ENCODE results near the gene UBE3A. TPM values are rescaled to one million over a fixed set of nuclear protein-coding genes. Genes with fewer than 3 reads are reported as not detected.
"Not testable (repeated sequence)": the region's sequence is repeated elsewhere in the genome, so short reads cannot be mapped to it uniquely, and the experiment has no call there.

The UBE3A gene
- total and polyA plus RNA-seq, 8 donors = 8.9 to 48.9 (median 39.0) TPM

DNA sequence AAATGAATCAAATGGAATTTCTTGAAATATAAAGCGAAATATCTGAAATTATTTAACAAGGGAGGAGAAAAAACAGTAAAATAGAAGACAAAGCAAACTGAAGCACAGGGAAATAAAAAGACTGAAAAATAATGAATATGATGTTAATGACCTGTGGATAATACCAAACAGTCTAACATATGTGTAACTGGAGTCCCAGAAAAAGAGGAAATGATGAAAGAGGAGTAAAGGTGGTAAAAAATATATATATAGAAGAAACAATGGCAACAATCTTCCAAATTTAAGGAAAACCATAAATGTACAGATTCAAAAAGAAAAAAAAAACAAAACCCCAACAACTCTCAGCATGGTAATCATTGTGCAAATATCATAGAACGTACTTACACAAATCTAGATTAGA, 21.2 kb downstream of the UBE3A start:
- H3K4me1 ChIP-seq = no peaks in the 10 kb centered on the region
- H3K36me3 ChIP-seq = no peaks in the 10 kb centered on the region
- 84 to 87% methylated on average over 2 of the region's 2 CpGs for WGBS, 2 donors
- H3K4me3 ChIP-seq = no peak overlapping the region
- H3K27me3 ChIP-seq = no peaks in the 10 kb centered on the region
- no peak overlapping the region for H3K27ac ChIP-seq
- TF ChIP-seq, protein P1, sequence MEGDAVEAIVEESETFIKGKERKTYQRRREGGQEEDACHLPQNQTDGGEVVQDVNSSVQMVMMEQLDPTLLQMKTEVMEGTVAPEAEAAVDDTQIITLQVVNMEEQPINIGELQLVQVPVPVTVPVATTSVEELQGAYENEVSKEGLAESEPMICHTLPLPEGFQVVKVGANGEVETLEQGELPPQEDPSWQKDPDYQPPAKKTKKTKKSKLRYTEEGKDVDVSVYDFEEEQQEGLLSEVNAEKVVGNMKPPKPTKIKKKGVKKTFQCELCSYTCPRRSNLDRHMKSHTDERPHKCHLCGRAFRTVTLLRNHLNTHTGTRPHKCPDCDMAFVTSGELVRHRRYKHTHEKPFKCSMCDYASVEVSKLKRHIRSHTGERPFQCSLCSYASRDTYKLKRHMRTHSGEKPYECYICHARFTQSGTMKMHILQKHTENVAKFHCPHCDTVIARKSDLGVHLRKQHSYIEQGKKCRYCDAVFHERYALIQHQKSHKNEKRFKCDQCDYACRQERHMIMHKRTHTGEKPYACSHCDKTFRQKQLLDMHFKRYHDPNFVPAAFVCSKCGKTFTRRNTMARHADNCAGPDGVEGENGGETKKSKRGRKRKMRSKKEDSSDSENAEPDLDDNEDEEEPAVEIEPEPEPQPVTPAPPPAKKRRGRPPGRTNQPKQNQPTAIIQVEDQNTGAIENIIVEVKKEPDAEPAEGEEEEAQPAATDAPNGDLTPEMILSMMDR (IDR thresholded peaks at IDR 0.05) = no peak
- intact Hi-C loops (cut with DNase I) = no loop called here
- no peak for DNase-seq
- FAIRE-seq = no peak
- no peak for ATAC-seq
- H3K9me3 ChIP-seq = no peaks in the 10 kb centered on the region

DNA sequence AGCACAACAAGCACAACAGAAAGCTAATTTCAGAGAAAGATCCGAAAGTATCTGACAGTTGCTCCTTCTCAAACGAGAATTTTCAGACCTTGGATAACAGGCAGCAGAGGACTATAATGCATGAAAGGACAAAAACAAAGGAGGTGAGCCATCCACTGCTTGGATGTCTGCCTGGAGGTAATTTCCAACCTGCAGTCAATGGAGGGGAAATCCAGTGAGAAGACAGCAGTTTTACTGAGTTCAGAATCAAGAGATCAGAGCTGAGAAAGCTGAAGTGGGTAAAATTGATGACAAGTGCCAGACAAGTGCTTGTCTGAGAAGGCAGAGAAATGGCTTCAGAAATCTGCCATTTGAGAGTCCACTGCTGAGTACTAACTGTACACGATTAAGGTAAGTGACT, 22.1 kb downstream of the UBE3A start:
- Histone ChIP-seq H3K4me3 (no peak overlapping the region), H3K36me3 (no peaks in the 10 kb centered on the region), H3K9me3 (no peaks in the 10 kb centered on the region), H3K4me1 (peaks cover 0 to 1% (median 0%) of the 10 kb centered on the region in 3 donors), H3K27ac (no peak overlapping the region), H3K27me3 (no peaks in the 10 kb centered on the region)
- WGBS, 2 donors = 65 to 69% methylated on average over 3 of the region's 3 CpGs
- DNase-seq = no peak
- FAIRE-seq = no peak
- TF ChIP-seq, protein P1 (IDR thresholded peaks at IDR 0.05) = no peak
- intact Hi-C loops (cut with DNase I) = no loop called here
- ATAC-seq = peak in 3 of 4 donors; percentile 18 to 76 (median 44)

DNA sequence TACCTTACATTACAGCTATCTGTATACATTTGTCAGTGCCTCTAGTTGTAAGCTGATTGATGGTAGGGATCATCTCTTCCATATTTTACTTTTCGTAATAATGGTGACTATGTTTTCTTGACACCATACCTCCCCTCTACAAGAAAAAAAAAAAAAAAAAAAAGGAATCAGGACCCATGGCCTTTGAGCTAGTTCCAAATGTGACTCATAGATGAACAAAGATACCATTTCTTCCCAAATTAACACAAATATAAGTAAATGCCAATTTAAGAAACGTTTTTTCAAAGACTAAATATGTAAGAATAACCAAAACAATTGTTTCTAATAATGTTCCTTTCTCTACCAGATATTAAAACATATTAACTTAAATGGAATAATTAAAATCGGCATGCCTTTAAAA, 23.1 kb downstream of the UBE3A start:
- Histone ChIP-seq H3K27me3 (no peaks in the 10 kb centered on the region), H3K27ac (no peak overlapping the region), H3K4me1 (peaks cover 0 to 3% (median 0%) of the 10 kb centered on the region in 3 donors), H3K9me3 (no peaks in the 10 kb centered on the region), H3K4me3 (no peak overlapping the region), H3K36me3 (no peaks in the 10 kb centered on the region)
- intact Hi-C loops (cut with DNase I) = no loop called here
- no peak for DNase-seq
- FAIRE-seq = peak; percentile 61
- no peak for ATAC-seq
- TF ChIP-seq, protein P1 (IDR thresholded peaks at IDR 0.05) = no peak
- WGBS, 2 donors = 75 to 76% methylated on average over 3 of the region's 3 CpGs

DNA sequence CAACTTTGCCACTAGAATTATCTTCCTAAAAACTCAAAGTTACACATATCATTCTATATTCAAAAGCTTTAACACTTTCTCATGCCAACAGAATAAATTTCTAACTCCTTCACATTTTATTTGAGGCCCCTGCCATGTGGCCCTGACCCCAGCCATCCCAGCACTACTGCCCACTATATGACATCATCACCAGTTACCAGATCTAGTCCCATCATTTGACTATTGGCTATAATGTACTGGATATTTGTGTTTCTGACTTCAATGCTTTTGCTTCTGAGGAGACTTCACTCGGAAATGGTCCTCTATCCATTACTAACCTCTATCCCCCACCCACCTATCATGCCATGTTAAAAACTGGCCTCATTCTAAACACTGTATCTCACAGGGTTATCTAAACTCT, 23.6 kb downstream of the UBE3A start:
- FAIRE-seq = no peak

DNA sequence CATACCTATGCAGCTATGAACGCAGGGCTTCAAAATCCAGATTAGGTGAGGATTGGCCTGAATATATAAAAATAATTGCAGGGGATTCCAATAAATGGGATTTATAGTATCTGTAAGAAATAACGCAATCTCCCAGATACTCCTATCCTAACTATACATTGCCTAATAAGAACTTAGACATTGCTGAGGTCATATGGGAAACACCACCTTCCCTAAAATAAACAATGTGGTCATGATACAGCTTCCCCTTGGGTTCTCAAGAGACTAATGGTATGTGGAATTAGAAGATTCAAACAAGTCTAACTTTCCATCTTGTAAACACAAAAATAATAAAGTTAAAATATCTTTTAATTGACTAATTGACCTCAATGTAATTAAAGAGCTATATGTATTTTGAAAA, 28.2 kb downstream of the UBE3A start:
- intact Hi-C loops (cut with DNase I) = no loop called here
- H3K4me3 ChIP-seq = no peak overlapping the region
- whole genome bisulfite sequencing, 2 donors = 95 to 96% methylated on average over 2 of the region's 2 CpGs
- ATAC-seq = peak in 1 of 4 donors; percentile 44
- H3K4me1 ChIP-seq = peaks cover 0 to 32% (median 26%) of the 10 kb centered on the region in 3 donors
- no peak for FAIRE-seq
- TF ChIP-seq, protein P1 (IDR thresholded peaks at IDR 0.05) = no peak
- no peaks in the 10 kb centered on the region for H3K36me3 ChIP-seq
- H3K9me3 ChIP-seq = no peaks in the 10 kb centered on the region
- no peaks in the 10 kb centered on the region for H3K27me3 ChIP-seq
- DNase-seq = no peak
- no peak overlapping the region for H3K27ac ChIP-seq

More for the DNA sequence above, 23.6 kb downstream of the UBE3A start:
- Histone ChIP-seq H3K9me3 (no peaks in the 10 kb centered on the region), H3K27ac (no peak overlapping the region), H3K27me3 (no peaks in the 10 kb centered on the region), H3K4me1 (peaks cover 0 to 6% (median 0%) of the 10 kb centered on the region in 3 donors), H3K4me3 (no peak overlapping the region), H3K36me3 (no peaks in the 10 kb centered on the region)
- 96 to 100% methylated on average over 1 of the region's 1 CpG for WGBS, 2 donors
- intact Hi-C loops (cut with DNase I) = no loop called here
- TF ChIP-seq, protein P1 (IDR thresholded peaks at IDR 0.05) = no peak
- ATAC-seq (no peak), DNase-seq (no peak)

DNA sequence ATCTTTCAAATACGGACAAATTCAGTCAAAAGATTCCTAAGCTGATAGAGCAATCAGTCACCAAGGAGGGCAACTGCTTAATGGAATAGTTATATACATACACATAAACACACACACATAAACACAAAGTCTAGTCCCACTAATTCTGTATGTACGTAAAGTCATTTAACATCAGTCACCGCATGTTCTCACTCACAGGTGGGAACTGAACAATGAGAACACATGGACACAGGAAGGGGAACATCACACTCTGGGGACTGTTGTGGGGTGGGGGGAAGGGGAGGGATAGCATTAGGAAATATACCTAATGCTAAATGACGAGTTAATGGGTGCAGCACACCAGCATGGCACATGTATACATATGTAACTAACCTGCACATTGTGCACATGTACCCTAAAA, 29.1 kb downstream of the UBE3A start:
- FAIRE-seq; DNase-seq; ATAC-seq; H3K27me3 ChIP-seq; intact Hi-C loops (cut with DNase I); H3K9me3 ChIP-seq; H3K4me3 ChIP-seq; H3K27ac ChIP-seq; H3K36me3 ChIP-seq: not testable (repeated sequence)
- WGBS, 2 donors = 69 to 75% methylated on average over 4 of the region's 4 CpGs
- H3K4me1 ChIP-seq = peaks cover 0 to 32% (median 26%) of the 10 kb centered on the region in 3 donors
